HTERT RPE-1 (cell line): ENCODE data around the gene GABRD.

Source experiments
- in situ Hi-C: fragments of 300-500 bp; cut with MboI; formaldehyde crosslinking; loops from 4 replicates; pipeline ENCODE4 v1.14.3; 2020; ENCODE audit warnings: low sequenced_read_pairs

Gene GABRD

DNA sequence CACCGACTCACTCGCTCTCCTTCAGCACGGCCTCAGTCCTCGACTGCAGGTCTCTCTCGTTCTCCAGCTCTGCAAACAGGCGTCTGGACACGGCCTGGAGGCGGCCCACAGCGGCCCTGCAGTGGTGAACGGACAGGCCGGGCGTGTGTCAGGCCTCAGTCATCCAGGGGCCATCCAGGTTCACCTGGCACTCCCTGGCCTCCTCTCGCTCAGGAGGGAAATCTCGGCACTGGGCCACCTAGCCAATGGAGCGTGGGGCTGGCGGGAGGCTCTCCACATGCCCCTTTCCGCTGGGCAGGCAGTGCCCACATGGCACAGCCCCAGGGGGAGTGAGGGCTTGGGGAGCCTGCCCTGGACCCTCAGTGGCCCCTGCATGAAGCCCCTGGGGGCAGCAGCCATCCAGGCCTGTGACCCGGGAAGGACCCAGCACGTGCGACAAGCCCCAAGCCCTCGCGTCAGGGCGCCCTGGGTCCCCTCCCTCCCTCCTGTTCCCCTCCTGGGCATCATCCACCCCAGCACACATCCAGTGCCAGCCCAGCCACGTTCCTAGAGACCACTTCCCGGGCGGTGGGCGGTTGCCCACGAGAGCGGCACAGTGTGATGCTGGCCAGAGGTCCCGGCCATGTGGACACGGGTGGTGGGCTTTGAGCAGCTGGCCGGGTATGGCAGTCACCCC lies 33.6 kb upstream of the GABRD start:
- in situ Hi-C loops = no loop called here

DNA sequence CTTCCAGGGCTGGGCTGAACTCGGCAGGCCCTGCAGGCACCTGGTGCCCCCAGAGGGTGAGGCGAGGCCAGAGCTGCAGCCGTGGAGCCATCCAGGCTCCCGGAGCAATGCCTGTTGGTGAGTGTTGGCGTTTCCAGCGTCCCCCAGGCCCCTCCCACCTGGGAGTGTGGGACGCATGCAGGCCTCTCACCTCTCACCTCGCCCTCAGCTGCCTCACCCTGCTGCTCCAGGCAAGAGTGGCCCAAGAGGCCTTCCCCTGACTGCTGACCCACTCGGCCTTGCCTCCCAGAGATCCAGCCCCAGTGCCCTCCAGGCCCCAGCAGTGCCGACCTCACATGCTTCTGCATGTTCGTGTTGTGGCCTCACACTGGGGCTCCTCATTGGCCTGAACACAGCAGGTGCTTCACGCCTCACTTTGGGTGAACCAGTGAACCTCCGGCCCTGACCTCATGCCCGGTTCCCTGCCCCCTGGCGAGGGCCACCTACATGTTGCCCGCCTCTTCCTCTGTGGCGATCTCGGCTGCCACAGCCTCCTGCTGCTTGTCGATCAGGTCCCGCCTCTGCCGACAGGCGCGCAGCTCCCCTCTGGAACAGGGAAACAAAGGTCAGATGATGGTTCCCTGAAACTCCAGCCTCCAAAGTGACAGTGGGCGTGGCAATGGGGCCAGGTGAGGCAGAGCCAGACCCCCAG lies 32.5 kb upstream of the GABRD start:
- in situ Hi-C loops = no loop called here

DNA sequence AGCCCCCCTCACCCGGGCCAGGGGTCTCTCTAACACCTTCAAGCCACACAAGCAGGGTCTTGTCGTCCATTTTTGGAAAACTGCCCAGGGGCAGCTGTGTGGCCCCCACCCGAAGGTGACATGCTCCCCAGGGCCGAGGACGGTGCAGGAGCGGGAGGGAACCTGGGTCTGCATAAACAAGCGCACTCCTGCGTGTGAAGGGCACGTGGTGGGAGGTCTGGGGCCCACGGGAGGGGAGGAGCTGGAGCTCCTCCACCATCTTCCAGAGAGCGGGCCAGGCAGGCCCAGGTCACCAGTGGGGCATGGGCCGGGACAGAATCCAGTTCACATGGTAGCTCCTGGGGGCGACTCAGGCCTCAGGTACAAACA lies 32.0 kb upstream of the GABRD start:
- in situ Hi-C loops = no loop called here

DNA sequence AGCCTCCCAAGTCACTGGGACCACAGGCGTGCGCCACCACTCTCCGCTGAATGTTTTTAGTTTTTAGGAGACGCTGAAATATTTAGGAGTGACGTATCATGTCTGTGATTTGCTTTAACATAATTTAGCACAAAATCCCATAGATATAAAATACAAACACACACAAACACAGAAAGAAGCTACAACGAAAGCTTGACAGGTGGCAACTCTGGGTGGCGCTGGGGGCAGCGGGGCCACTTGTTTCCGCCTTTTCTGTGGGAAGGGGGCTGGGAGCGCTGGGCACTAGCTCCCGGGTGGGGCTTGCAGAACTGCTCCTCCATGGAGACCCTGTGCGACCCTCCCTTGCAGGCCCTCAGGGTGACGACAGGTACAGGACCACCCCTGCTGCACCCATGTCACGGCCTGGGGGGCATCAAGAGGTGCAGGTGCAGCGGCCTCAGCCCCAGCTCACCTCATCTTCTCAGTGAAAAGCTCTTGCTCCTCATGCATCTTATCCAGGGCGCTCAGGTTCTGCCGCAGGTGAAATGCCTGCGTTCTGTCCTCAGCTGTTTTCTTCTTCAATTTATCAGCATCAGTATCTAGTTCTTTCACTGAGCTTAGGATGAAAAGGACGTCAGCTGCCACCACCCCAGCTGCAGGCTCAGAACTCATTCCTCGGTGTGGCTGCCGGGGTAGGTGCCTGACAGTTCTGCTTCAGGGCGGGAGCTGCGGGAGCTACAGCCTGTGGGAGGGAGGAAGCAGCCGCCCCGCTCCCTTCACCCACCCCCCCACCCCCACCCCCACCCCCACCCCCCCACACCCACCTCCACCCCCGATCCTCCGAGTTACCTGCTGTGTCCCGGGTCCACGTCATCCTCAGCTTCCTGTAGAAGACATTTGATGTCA lies 30.8 kb upstream of the GABRD start:
- in situ Hi-C loops = no loop called here

DNA sequence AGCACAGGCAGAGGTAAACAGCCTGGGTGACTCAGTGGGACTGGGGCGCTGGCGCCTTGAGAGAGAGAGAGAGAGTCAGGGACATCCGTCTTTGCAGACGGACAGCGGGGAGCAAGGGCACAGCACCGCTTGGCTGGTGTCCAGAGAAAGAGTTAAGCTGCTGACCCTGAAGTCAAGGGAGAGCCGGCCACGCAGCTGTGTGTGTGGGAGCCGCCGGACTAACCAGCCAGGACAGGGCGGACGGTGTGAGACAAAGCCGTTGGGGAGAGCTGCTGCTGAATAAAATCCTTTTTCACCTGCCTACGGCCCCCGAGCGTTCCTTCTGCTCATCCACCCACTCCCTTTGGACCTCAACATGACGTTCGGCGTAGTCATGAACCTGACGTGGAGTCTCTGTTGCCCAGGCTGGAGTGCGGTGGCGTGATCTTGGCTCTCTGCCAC lies 30.0 kb upstream of the GABRD start:
- in situ Hi-C loops = no loop called here

DNA sequence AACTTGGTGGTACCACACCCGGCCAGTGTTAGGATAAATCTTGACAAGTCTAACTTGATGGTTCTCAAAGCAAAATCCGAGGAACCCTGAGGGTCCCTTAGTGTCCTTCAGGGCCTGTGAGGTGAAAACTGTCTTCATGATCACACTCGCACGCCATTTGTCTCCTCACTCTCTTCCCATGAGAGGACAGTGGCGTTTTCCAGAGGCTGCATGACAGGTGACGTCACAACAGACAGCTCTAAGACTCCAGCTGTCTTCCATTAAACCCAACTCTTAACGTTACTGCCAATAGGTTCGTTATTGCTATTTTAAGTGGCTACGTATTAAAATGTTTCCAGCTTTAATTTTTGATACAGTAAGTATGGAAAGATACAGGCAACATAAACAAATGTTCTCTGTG lies 29.4 kb upstream of the GABRD start:
- in situ Hi-C loops = no loop called here

DNA sequence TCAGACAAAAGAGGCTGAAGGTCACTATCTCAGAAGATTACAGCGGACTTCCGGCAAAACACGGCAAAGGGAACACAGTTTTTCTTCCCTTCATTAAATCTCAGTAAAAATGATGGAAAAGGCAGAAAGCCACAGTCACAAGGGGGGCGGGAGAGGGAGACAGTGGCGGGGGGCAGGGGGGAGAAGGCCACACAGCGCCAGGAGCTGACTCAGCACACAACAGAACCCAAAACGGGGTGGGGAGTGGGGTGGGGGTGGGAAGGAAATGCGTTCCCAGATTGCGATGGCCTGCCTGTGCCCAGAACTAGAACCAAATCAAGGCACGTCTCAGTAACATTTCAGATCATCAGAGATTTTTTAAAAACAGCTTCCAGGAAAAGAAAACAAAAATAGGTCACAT lies 28.9 kb upstream of the GABRD start:
- in situ Hi-C loops = no loop called here

DNA sequence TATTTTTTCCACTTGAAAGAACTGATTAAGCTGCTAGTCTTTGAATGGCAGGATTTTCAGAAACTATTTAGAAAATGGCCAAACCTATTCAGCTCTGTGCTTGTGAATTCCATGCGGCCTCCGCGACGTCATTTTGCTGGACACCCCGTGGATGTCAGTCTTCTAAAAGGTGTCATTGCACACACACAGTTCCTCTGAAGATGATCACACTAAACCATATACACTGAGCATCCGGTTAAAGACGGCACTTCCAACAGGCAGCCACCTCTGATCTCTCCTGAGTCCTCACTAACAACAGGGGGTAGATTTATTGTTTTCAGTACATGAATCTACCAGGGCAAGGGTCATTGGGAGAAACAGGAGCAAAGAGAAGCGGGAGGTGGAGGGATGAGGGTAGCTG lies 24.6 kb upstream of the GABRD start:
- in situ Hi-C loops = no loop called here

DNA sequence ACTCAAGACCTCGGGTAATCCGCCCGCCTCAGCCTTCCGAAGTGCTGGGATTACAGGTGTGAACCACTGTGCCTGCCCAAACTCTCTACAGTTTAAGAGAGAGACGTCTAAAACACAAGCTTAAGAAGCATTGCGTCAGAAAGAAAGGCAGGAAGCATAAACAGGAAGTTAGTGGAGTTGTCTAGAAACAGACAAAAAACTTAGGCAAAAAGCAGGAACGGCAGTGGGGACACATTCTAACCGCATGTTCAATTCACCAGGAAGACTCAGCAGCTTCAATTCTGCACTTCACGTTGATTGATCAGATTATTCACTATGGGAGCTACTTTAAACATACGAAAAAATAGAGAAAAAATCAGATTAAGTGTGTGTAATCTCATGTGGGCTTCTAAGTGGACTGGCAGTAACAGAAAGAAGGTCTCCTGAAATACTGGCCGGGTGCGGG lies 22.9 kb upstream of the GABRD start:
- in situ Hi-C loops = no loop called here

DNA sequence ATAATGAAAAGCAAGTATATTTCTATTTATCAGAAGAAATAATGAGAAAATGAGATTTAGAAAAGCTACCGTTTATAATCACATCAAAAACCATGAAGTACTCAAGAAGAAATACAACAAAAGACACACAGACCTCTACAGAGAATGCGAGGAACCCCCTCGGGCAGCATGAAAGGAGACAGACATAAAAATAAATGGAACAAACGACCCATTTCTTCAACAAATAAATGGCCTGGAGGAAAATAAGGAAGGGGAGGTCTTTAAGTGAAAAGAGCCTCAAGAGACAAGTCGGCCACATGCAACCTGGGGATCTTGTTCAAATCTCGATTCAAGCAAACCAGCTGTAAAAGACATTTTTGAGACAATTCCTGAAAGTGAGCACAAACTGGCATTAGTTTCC lies 21.6 kb upstream of the GABRD start:
- in situ Hi-C loops = no loop called here

DNA sequence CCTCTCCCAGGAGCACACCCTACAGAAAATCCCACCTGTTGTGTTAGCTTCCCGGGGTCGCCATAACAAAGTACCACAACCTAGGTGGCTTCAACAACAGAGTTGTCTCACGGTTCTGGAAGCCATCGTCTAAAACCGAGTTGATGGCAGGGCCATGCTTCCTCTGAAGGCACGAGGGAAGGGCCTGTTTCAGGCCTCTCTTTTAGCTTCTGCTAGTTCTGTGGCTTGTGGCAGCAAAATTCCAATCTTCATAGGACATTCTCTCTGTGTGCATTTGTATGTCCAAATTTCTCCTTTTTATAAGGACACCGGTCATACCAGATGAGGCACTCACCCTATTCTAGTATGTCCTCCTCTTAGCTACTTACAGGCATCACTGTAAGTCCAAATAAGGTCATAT lies 18.7 kb upstream of the GABRD start:
- in situ Hi-C loops = no loop called here

DNA sequence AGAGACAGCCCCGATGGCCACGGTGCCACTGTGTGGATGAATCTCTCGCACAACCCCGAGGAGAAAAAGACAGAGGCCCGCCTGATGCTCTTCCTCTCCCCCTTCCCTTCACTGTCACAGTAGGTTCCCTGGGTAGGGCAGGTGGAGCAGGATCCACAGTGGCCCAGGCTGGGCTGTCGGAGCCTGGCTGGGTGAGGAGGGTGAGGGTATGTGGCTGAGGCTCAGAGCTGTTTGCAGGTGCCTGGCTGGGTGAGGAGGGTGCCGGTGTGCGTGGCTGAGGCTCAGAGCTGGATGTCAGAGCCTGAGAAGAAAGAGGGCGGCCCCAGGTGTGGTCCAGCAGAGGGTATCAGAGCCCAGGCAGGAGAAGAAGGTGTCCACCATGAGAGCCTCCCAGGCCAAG lies 18.3 kb upstream of the GABRD start:
- in situ Hi-C loops = no loop called here

DNA sequence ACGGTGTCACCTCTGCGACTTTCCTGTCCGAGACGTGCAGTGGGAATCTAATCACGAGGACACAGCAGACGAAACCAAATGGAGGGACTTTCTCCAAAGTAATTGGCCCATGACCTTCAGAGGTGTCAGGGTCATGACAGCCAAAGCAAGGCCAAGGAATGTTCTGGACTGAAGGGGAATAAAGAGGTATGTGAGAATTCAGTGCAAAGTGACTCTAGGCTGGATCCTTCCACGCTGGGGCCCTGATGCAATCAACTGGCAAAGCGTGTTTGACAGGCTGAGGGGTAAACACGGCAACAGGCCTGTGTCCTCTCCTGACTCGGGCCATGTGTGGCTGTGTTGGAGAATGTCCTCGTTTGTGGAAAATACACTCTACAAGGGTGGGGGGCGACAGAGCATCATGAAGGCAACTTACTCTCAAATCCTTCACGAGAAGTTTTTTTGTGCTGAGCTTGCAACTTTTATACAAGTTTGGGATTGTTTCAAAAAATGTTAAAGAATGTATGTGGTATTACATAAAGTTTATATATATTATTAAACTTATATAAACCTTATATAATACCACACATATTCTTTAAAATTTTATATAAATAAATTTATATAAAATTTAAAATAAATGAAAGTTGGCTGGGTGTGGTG lies 17.3 kb upstream of the GABRD start:
- in situ Hi-C loops = no loop called here

DNA sequence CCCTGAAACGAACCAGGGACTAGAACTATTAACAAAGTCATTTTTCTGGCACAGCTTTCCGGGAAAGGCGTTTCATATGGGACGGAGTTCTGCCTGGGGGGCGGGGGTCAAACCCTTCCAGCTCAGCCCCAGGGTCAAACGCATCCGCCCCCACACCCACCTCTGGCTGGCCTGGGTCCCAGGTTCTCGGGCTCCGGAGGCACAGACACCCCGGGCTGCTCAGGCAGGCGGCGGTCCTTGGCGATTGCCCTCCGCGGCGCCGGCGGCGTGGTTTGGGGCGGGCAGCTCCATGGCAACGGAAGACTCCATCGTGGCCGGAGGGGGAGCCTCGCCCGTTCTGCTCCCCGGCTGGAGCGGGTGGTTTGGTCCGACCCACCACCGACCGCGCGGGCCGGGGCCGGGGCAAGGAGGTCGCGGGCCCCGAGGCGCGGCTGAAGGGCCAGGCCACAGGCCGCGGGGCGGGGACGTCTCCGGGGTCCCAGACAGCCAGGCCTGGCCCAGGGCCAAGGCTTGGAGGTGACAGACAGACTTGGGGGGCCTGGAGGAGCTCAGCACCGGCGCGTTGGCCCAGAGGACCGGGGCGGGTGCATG lies 15.5 kb upstream of the GABRD start, which contains the start of gene CFAP74:
CFAP74 (minus strand) TSS at position 246 of the 591 bp plus-strand sequence. CDS start 12,830 bp downstream, outside the sequence.
- in situ Hi-C loops = no loop called here

DNA sequence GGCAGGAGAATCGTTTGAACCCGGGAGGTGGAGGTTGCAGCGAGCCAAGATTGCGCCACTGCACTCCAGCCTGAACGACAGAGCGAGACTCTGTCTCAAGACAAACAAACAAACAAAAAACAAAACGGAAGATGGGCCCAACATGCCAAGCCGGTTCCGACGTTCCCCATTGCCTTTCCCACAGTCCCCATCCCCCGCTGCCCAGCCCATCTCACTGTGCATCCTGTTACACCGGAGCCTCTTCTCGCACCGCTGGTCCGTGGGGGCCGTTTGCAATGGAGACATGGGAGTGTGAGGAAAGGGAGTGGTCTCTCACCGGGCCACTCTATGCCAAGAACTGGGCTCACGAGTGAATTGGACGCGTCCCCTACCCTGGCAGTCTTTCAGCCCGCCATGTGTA lies 14.3 kb upstream of the GABRD start:
- in situ Hi-C loops = no loop called here

DNA sequence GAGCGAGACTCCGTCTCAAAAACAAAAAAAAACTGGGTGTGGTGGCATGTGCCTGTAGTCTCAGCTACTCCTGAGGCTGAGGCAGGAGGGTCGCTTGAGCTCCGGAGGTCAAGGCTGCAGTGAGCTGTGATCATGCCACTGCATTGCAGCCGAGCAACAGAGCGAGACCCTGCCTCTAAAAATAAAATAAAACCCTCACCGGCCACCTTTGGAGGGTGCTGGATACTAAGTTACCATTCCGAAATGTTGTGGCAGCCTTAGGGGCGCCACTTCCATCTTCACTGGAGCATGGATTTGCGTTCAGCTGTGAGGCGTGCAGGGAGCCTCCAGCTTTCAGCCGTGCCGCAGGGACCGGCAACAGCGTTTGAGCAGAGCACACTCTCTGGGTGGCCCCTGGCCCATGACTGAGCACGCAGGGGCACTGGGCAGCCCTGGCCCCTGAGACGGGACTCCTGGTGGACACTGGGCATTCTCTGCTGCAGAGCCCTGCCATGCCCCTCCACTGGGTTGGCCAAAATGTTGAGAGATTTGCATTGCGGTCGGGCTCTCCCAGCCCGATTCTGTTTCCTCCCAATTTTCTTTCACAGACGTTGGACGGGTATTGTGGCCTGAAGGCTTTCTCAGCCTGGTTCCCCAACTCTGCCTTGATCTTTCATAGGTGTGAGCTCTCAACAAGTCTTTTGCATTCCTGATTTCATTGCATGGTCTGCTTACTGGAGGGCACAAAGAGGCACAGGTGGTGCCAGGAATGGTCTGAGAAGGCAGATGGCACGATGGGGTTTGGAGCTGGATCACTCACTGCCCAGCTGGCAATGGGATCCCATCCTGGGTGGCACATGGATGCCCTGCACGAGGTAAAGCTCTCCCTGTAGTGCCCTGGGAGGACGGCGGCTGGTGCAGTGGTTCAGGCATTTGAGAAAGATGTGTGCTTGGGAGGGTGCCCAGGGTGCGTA lies 9.8 kb upstream of the GABRD start:
- in situ Hi-C loops = no loop called here

DNA sequence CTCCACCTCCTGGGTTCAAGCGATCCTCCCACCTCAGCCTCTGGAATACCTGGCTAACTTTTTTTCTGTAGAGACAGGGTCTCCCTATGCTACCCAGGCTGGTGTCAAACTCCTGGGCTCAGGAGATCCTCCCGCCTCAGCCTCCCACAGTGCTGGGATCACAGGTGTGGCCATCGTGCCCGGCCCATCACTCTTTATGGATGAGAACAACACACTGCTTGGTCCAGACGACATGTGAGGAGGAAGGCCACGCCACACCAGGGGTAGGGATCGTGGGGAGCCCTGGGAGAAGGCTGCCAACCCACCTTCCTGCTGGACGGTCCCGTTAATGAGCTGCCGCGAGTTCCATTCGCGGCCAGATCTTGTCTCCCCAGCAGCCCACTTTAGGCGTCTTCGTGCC lies 5.0 kb upstream of the GABRD start:
- in situ Hi-C loops = no loop called here

DNA sequence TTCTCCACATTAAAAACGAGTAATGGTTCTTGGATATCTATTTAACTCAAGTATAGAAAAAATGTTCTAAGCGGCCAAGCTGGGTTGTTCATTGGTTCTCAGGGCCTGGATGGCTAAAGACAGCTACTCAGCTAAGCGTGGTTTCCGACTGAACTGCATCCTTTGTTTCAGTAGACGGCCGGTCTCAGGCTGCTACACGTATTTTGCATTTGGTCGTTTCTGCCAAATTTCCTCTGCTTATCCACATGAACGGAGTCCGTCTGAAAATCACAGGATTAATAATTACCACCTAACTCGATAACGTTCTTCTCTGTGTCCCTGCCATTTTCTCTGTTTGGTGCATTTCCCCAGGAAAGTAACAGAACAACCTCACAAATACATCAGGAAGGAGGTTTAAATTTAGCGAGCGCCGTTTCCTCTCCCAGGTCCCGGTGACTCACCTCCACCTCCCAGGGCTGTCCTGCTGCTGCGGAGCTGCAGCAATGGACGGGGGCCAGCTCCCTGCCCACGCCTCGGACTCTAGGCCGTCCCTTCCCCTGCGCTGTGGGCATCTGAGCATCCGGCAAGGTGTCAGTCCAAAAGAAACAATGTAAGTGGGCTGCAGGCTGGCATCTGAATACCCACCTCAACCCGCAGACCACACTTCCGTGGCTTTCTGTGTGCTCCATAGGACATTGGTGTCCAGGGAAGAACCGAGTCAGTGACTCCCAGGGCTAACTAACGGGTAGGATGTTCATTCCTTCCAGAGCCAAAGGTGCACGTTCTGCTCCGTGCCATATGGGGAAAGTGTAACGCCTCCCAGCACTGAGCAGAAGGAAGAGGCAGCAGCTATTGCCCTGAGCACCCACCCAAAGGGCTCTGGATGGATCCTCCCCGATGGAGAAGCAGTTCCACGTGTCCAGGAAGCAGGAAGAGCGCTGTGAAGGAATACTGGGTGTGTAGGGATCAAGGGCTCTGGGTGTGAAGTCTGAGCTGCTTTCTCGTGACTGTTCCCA lies 4.1 kb upstream of the GABRD start:
- in situ Hi-C loops = no loop called here
